ENCODE measurements around the gene ERVK3-1. TPM values are rescaled to one million over a fixed set of nuclear protein-coding genes. Genes with fewer than 3 reads are reported as not detected.
A peak's percentile ranks its signal among the peaks of the same experiment; 100 is the strongest.
"Not testable (repeated sequence)": the region's sequence is repeated elsewhere in the genome, so short reads cannot be mapped to it uniquely, and the experiment has no call there.

Gene ERVK3-1
- total RNA-seq, result 10 to 100 TPM; 79.5 to 82.7 TPM

- Mint-ChIP-seq H3K27me3 (no peaks in the 10 kb centered on the region), H3K9me3 (peaks cover 5% of the 10 kb centered on the region), H3K27ac (peak within 1 kb of the TSS; percentile 97), H3K36me3 (peaks cover 70% of the 10 kb centered on the region), H3K4me3 (peak within 1 kb of the TSS; percentile 98), H3K4me1 (peaks cover 36% of the 10 kb centered on the region)
- DNase-seq, result peak; percentile 96
Observed at GRCh38 chr19:58305065-58305931, at the start of gene ERVK3-1. ERVK3-1 (plus strand) TSS chr19:58305377; CDS start chr19:58312169, 6,792 bp downstream.

DNA sequence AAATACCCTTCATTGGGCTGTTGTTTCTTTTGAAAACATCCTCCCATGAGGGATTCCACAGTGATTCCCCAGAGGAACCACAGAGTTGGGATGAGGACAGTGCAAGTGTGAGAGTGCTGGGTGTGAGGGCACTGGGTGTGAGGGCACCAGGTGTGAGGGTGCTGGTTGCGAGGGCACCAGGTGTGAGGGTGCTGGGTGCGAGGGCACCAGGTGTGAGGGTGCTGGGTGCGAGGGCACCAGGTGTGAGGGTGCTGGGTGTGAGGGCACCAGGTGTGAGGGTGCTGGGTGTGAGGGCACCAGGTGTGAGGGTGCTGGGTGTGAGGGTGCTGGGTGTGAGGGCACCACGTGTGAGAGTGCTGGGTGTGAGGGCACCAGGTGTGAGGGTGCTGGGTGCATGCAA, 46.9 kb upstream of the ERVK3-1 start:
- not testable (repeated sequence) for H3K27ac Mint-ChIP-seq, H3K4me1 Mint-ChIP-seq, H3K4me3 Mint-ChIP-seq, H3K27me3 Mint-ChIP-seq, DNase-seq
- Mint-ChIP-seq H3K36me3 (peaks cover 100% of the 10 kb centered on the region), H3K9me3 (peaks cover 69% of the 10 kb centered on the region)

DNA sequence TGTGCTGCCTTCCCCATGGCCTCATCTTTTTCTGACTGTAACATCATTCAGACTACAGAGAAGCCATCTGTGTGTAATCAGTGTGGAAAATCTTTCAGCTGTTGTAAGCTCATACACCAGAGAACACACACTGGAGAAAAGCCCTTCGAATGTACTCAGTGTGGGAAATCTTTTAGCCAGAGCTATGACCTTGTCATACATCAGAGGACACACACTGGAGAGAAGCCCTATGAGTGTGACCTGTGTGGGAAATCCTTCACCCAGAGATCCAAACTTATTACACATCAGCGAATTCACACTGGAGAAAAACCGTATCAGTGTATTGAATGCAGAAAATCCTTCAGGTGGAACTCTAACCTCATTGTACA, 43.6 kb upstream of the ERVK3-1 start:
- Mint-ChIP-seq H3K4me1 (no peaks in the 10 kb centered on the region), H3K27me3 (no peaks in the 10 kb centered on the region), H3K4me3 (no peak overlapping the region), H3K9me3 (peaks cover 60% of the 10 kb centered on the region), H3K27ac (no peak overlapping the region), H3K36me3 (peaks cover 100% of the 10 kb centered on the region)
- DNase-seq, result no peak

GRCh38 chr19:58261968-58262921, 42.9 kb upstream of the ERVK3-1 start:
- H3K27ac Mint-ChIP-seq, result no peak overlapping the region
- H3K9me3 Mint-ChIP-seq, result peaks cover 59% of the 10 kb centered on the region
- H3K4me1 Mint-ChIP-seq, result no peaks in the 10 kb centered on the region
- peaks cover 99% of the 10 kb centered on the region for H3K36me3 Mint-ChIP-seq
- no peaks in the 10 kb centered on the region for H3K27me3 Mint-ChIP-seq
- H3K4me3 Mint-ChIP-seq, result no peak overlapping the region
- DNase-seq, result no peak

DNA sequence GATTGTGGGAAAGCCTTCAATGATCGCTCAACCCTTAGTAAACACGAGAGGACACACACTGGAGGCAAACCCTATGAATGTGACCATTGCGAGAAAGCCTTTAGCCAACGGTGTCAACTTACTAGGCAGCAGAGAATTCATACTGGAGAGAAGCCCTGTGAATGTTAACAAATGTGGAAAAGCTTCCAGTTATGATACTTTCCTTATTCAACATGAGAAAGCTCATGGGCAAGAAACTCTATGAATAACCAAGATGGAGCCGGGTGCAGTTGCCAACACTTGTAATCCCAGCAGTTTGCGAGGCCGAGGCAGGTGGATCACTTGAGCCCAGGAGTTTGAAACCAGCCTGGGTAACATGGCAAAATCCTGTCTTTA, 42.3 kb upstream of the ERVK3-1 start:
- Mint-ChIP-seq H3K36me3 (peaks cover 99% of the 10 kb centered on the region), H3K4me3 (no peak overlapping the region), H3K9me3 (peaks cover 55% of the 10 kb centered on the region), H3K27ac (no peak overlapping the region), H3K27me3 (no peaks in the 10 kb centered on the region), H3K4me1 (no peaks in the 10 kb centered on the region)
- DNase-seq, result no peak

DNA sequence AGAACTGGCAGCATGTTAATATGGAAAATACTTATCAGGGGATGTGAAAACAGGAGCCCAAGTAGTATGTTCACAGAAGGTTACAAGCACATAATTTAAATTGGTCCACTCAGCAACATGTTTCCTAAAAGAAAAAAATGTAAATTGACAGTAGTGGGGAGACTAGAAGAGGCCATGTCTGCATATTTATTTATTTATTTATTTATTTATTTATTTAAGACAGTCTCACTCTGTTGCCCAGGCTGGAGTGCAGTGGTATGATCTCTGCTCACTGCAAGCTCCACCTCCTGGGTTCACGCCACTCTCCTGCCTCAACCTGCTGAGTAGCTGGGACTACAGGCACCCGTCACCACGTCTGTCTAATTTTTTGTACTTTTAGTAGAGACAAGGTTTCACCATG, 40.1 kb upstream of the ERVK3-1 start:
- Mint-ChIP-seq H3K4me3 (no peak overlapping the region), H3K36me3 (peaks cover 94% of the 10 kb centered on the region), H3K27me3 (no peaks in the 10 kb centered on the region), H3K4me1 (no peaks in the 10 kb centered on the region), H3K27ac (no peak overlapping the region), H3K9me3 (peaks cover 45% of the 10 kb centered on the region)
- DNase-seq, result no peak

GRCh38 chr19:58268344-58268743, 36.8 kb upstream of the ERVK3-1 start:
- Mint-ChIP-seq H3K36me3 (peaks cover 92% of the 10 kb centered on the region), H3K4me3 (no peak overlapping the region), H3K27ac (no peak overlapping the region), H3K27me3 (no peaks in the 10 kb centered on the region), H3K9me3 (peaks cover 43% of the 10 kb centered on the region), H3K4me1 (no peaks in the 10 kb centered on the region)
- DNase-seq, result no peak

GRCh38 chr19:58274771-58275201, 30.4 kb upstream of the ERVK3-1 start:
- no peak for DNase-seq
- Mint-ChIP-seq H3K4me3 (no peak overlapping the region), H3K27ac (no peak overlapping the region), H3K27me3 (no peaks in the 10 kb centered on the region), H3K4me1 (peaks cover 7% of the 10 kb centered on the region), H3K36me3 (peaks cover 80% of the 10 kb centered on the region), H3K9me3 (peaks cover 40% of the 10 kb centered on the region)

DNA sequence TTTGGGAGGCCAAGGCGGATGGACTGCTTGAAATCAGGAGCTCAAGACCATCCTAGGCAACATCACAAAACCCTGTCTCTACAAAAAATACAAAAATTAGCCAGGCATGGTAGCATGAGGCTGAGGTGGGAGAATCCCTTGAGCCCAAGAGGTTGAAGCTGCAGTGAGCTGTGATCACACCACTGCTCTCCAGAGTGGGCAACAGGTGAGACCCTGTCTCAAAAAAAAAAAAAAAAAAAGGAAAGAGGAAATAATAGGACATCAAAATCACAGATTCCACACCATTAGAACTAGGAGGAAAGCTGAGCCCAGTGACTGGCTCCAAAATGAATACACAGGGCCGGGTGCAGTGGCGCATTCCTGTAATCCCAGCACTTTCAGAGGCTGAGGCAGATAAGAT, 29.6 kb upstream of the ERVK3-1 start:
- Mint-ChIP-seq H3K4me1 (peaks cover 14% of the 10 kb centered on the region), H3K27me3 (no peaks in the 10 kb centered on the region), H3K36me3 (peaks cover 80% of the 10 kb centered on the region), H3K27ac (no peak overlapping the region), H3K4me3 (no peak overlapping the region), H3K9me3 (peaks cover 34% of the 10 kb centered on the region)
- DNase-seq, result no peak

DNA sequence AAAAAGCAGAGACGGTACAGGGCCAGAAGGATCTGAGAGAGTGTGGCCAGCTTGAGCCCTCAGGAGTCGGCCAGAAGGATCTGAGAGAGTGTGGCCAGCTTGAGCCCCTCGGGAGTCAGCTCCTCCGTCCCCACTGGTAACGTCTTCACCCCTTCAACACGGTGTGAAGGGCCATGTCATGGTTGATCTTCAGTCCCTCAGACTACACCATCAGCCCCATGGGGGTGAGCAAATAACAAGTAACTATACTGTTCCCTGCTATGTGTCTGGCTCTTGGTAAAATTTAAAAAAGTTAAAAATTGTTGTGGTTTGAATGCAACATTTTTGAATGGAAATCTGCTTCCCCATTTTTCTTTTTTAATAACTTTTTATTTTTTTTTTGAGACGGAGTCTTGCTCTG, 28.0 kb upstream of the ERVK3-1 start:
- no peak overlapping the region for H3K27ac Mint-ChIP-seq
- H3K4me3 Mint-ChIP-seq, result peak overlapping the region; percentile 93
- H3K36me3 Mint-ChIP-seq, result peaks cover 79% of the 10 kb centered on the region

DNA sequence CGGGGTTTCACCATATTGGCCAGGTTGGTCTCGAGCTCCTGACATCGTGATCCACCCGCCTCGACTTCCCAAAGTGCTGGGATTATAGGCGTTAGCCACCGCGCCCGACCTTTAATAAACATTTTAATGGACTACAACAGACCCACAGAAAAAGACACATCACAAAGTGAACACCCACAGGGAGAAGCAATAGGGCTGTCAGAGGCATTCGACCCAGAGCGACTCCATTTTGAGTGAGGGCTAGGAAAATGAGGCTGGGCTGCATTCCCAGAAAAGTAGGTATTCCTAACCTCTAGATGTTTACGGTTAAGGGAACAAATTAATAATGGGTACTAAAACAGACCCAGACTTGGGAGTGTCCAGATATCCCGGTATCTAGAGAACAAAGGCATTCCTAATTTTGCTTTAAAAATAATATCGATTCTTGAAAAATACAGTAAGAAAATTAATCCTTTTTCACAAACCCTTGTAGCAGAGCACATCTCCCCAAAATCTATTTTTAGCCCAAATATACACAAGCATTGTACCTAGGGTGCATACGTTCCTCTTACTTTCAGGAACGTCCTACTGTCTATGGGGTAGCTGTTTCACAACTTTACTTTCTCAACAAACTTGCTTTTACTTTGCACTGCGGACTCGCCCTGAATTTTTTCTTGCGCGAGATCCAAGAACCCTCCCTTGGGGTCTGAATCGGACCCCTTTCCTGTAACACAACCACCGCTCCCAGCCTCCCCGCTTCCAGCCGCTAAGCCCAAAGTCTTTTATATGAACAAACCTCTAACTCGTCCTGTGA, 27.2 kb upstream of the ERVK3-1 start:
- peaks cover 75% of the 10 kb centered on the region for H3K36me3 Mint-ChIP-seq
- H3K27me3 Mint-ChIP-seq, result no peaks in the 10 kb centered on the region
- H3K27ac Mint-ChIP-seq, result peak overlapping the region; percentile 95
- H3K4me3 Mint-ChIP-seq, result peak overlapping the region; percentile 93
- DNase-seq, result no peak
- peaks cover 30% of the 10 kb centered on the region for H3K4me1 Mint-ChIP-seq
- peaks cover 17% of the 10 kb centered on the region for H3K9me3 Mint-ChIP-seq

More for the DNA sequence above, 28.0 kb upstream of the ERVK3-1 start:
- peaks cover 18% of the 10 kb centered on the region for H3K9me3 Mint-ChIP-seq
- H3K4me1 Mint-ChIP-seq, result peaks cover 28% of the 10 kb centered on the region
- H3K27me3 Mint-ChIP-seq, result no peaks in the 10 kb centered on the region
- no peak for DNase-seq

GRCh38 chr19:58278541-58279041, 26.6 kb upstream of the ERVK3-1 start, which contains the start of gene ZNF8:
ZNF8 (plus strand) TSS chr19:58278955; CDS start chr19:58279082, 127 bp downstream.
- Mint-ChIP-seq H3K4me3 (peak within 1 kb of the TSS; percentile 93), H3K4me1 (peaks cover 30% of the 10 kb centered on the region), H3K27ac (peak within 1 kb of the TSS; percentile 95), H3K27me3 (no peaks in the 10 kb centered on the region), H3K36me3 (peaks cover 76% of the 10 kb centered on the region), H3K9me3 (peaks cover 16% of the 10 kb centered on the region)
- peak; percentile 99 for DNase-seq

GRCh38 chr19:58279042-58279924, 25.9 kb upstream of the ERVK3-1 start:
- peak; percentile 48 for DNase-seq
- no peaks in the 10 kb centered on the region for H3K27me3 Mint-ChIP-seq
- peaks cover 74% of the 10 kb centered on the region for H3K36me3 Mint-ChIP-seq
- H3K27ac Mint-ChIP-seq, result peak overlapping the region; percentile 95
- peaks cover 16% of the 10 kb centered on the region for H3K9me3 Mint-ChIP-seq
- peak overlapping the region; percentile 93 for H3K4me3 Mint-ChIP-seq
- peaks cover 30% of the 10 kb centered on the region for H3K4me1 Mint-ChIP-seq
